Activated naive CD4-positive, alpha-beta T cell (primary cell): Measurements from ENCODE around the gene MMP28.

ENCODE experiments used
- DNase-seq, 4 experiments: peaks; one replicate each; lab custom pipeline; 2025; lab: John Stamatoyannopoulos, UW

The MMP28 gene

DNA sequence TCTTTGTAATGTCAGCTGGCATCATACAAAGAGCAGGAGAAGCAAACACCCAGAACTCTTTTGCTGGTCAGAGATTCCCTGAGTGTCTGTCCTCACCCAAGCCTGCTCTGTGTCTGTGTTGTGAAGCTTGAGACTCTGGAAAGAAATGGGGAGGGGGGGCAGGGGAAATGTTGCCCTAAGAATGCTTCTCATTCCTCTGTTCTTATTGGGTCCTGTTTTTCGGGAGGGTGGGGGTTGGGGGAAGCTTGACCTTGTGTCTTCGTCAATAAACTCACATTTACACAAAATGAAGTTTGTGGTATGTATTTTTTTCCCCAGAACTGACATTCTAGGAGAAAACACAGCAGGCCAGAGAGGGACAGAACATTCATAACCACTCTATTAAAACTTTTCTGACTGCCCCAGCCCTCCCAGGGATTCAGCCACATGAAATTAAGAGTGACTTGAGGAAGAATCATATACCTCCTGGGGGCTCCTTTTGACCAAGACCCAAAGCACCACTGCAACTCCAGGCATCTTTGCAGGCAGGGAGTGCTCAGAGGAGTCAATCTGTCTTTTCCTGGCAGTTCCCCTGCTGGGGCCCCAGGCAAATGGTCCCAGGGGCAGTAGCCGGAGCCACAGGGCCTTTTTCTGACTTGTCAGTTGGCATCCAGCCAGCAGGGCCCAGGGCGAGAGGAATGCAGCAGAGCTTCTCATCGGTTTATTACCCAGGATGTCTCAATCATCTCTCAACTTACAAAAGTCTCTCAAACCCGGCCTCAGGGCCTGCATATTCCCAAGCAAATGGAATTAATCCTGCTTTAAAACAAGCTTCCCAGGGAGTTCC lies 69.1 kb downstream of the MMP28 start:
- no peak for DNase-seq

DNA sequence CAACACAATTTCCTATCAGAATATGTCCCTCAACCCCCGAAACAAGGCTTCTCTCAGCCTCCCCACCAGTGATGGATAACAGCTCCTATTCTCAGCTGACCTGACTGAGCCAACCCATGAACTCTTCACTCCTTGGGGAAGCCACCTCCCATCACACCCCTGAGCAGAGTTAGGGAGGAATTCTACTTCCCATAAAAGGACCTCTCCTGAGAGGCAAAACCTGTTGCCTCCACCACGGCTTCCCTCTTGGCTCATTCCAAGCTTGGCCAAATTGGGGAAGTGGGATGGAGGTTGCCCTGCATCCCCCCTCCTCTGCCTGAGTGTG lies 69.7 kb downstream of the MMP28 start:
- no peak for DNase-seq

DNA sequence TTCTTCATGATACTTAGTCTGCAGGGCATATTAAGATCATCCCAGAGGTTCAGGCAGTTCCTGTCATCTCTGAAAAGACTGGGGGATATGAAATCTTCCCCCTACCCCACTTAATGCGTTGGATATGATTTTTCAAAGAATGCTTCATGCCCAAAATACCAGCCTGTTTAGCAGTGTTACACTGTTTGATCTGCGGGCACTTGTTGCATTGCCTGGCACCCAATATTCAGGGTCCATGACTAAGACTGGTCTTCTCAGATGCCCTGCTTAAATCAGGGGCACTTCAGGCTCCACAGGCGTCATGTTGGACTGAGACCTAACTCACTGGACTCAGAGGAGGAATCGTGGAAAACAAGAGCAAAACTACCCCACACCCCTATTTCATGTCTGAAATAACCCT lies 70.4 kb downstream of the MMP28 start:
- no peak for DNase-seq

DNA sequence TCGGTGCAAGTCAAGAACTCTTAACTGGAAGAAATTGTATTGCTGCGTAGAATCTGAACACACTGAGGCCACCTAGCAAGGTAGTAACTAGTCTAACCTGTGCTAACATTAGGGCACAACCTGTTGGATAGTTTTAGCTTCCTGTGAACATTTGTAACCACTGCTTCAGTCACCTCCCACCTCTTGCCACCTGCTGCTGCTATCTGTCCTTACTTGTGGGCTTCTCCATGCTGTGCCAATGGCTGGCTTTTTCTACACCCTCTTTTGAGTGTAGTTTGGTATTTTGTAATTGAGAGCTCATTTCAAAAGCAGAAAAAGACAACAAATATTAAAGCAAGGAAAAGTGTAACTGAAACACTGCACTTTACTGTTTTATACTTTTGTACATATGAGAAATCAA lies 71.7 kb downstream of the MMP28 start:
- DNase-seq, result no peak

DNA sequence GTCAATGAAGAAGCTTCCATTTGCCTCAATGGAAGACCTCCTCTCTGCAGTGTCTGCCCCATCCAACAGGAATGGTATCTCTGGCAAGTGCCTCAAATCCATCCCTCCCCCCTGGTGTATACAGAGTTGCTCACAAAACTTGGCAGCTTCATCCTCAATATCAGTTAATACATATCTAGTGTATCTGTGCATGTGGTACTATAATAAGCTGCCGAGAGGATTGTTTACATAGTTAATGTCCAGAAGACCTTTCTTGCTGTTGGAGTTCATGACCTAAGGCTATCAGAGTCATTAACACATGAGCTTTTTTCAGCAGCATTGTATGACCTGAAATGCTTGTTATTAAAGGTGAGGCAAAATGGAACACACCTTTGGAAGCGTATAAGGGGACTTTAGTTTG lies 78.0 kb downstream of the MMP28 start:
- DNase-seq, result no peak

DNA sequence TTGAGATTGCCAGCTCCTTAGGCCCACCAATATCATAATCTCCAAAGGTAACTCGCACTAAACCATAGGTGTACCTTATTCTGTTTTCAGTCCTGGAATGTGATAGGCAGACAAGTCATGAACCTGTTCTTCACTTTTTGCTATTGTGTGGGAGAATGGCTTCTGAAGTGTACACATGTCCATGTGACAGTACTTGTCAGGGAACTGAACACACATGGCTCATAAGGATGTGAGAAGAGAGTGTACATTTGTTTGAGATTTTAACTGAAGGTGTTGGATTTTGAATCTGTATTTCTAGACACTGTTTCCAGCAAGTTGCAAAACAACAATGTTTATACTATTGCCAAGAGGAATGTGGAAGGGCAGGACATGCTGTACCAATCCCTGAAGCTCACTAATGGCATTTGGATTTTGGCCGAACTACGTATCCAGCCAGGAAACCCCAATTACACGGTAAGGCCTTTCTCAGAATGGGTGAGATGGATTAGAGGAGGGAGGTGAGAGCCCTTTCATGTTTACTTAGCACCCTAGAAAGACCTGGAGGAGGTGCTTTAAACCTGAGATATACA lies 78.5 kb downstream of the MMP28 start:
- DNase-seq, result no peak

DNA sequence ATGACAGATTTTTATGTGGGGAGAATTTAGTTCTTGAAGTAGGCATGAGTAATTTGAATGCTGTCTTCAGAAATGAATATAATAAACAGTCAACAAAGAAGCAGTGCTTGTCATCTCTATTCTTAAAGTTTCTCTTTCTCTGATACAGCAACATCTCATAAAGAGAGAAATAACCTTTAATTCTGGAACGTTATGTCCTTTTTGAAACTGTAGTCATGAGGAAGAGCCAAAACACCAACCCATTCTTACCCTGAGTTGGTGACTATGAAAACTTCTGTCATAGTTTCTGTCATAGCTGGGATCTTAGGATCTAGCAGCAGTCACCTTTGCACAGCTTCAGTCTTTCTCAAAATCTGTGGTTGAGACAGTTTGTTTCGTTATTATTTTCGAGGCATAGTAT lies 79.3 kb downstream of the MMP28 start:
- DNase-seq, result no peak
